ENCODE results near the gene FAM168B.
"Not testable (repeated sequence)": the region's sequence is repeated elsewhere in the genome, so short reads cannot be mapped to it uniquely, and the experiment has no call there.

Gene FAM168B, protein sequence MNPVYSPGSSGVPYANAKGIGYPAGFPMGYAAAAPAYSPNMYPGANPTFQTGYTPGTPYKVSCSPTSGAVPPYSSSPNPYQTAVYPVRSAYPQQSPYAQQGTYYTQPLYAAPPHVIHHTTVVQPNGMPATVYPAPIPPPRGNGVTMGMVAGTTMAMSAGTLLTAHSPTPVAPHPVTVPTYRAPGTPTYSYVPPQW

DNA sequence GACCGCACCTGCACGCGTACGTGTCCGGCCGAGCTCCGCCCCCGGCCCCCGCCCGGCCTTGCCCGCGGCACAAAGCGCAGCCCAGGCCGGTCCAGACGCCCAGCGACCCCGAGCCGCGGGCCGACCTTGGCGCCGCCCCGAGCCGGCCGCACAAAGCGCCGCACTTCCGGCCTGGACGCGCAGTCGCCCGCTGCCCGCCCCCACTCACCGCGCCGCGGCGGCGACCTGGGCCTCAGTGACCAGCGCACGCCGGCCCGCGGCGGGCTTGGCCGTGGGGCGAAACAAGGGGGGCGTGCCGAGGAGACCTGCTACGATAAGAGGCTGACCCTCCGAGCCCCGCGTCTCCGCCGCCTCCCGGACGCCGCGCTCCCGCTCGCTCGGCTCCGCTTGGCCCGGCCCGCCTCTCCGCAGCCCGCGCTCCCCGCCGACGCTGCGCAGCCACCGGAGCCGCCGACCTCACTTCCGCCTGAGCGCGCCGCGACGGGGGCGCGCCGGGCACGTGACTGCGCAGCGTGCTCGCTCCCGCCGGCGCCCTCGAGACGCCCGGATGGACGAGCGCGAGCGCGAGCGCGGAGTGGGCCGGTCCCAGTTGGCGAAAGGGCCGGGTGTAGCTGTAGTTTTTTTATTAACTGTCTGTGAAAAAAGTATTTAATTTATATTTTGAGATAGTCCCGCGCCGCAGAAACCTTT is at the start of gene FAM168B:
Gene FAM168B (minus strand): TSS at position 455 of the 690 bp plus-strand sequence. CDS start 10,814 bp downstream, outside the sequence.
- Mint-ChIP-seq H3K27ac (peak within 1 kb of the TSS; percentile 94 to 98), H3K4me1 (peaks cover 33% of the 10 kb centered on the region), H3K9me3 (no peaks in the 10 kb centered on the region), H3K27me3 (no peaks in the 10 kb centered on the region), H3K4me3 (peak within 1 kb of the TSS; percentile 91 to 96)
- DNase-seq = peak; percentile 89
- peak; percentile 92 for ATAC-seq

DNA sequence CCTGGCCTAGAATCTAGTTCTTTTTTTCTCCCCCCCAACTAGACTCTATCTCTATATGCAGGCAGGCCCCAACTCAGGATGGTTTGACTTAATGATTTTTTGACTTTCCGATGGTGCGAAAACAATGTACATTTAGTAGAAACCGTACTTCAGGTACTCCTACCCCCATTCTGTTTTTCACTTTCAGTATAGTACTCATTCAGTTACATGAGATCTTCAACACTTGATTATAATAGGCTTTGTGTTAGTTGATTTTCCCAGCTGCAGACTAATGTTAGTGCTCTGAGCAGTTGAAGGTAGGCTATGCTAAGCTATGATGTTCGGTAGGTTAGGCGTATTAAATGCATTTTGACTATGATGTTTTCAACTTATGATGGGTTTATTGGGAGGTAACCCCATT is 49.6 kb upstream of the FAM168B start:
- Mint-ChIP-seq H3K4me3 (no peak overlapping the region), H3K27ac (no peak overlapping the region), H3K27me3 (no peaks in the 10 kb centered on the region), H3K9me3 (no peaks in the 10 kb centered on the region), H3K4me1 (peaks cover 18% of the 10 kb centered on the region)
- ATAC-seq = no peak
- no peak for DNase-seq

DNA sequence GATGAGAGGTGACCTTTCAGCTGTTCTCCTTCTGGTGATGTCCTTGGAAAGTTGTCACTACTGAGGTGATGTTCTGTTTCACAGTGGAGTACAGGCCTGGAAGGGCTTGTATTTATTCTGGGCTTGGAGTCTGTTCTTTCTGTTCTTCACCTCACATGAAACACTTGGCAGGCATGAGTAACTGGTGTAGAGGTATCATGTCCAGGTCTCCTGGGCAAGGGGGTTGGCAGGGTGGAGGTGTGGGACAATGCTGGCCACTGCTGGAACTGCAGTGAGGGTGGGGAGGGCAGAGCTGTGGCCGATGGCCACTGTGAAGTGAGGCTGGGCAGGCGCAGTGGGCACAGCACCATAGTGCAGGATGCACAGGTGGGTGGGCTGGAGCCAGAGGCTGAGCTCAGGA is 47.3 kb upstream of the FAM168B start:
- H3K27ac Mint-ChIP-seq = peak overlapping the region in 1 of 2 donors; percentile 21
- ATAC-seq (no peak), DNase-seq (no peak)
- no peaks in the 10 kb centered on the region for H3K27me3 Mint-ChIP-seq
- peaks cover 29% of the 10 kb centered on the region for H3K4me1 Mint-ChIP-seq
- no peak overlapping the region for H3K4me3 Mint-ChIP-seq
- no peaks in the 10 kb centered on the region for H3K9me3 Mint-ChIP-seq

DNA sequence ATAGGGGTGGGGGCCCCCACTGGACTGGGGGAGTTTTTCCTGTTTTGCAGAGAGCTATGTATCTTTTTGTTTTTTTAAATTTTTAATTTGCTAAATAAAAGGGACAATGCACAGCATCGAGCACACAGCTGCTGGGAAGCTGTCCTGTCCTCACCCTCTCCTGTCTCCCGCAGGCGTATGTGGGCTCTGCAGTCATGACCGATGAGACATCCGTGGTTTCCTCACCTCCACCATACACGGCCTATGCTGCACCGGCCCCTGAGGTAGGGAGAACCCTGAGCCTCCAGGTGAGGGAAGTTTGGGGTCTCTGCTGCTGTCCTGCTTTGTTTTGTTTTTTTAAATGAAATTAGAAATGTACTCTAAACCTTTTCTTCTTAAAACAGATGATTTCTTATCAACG is 39.5 kb upstream of the FAM168B start:
- peaks cover 16% of the 10 kb centered on the region for H3K4me1 Mint-ChIP-seq
- no peaks in the 10 kb centered on the region for H3K9me3 Mint-ChIP-seq
- ATAC-seq = peak; percentile 66
- H3K4me3 Mint-ChIP-seq = no peak overlapping the region
- DNase-seq = no peak
- no peaks in the 10 kb centered on the region for H3K27me3 Mint-ChIP-seq
- peak overlapping the region in 1 of 2 donors; percentile 72 for H3K27ac Mint-ChIP-seq

DNA sequence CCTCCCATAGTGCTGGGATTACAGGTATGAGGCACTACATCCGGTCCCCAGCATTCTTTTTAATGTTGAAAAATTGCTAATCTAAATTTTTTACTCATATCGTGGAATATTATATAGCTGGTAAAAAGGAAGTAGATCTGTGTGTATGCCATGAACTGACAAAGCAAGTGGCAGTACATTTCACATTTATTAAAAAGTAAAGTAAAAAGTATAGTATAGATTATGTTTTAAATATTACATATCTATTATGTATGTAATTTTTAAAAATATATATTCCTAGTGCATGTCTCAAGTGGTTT is 37.0 kb upstream of the FAM168B start:
- Mint-ChIP-seq H3K9me3 (no peaks in the 10 kb centered on the region), H3K4me1 (peaks cover 6% of the 10 kb centered on the region), H3K4me3 (no peak overlapping the region), H3K27ac (no peak overlapping the region), H3K27me3 (no peaks in the 10 kb centered on the region)
- ATAC-seq (no peak), DNase-seq (no peak)

DNA sequence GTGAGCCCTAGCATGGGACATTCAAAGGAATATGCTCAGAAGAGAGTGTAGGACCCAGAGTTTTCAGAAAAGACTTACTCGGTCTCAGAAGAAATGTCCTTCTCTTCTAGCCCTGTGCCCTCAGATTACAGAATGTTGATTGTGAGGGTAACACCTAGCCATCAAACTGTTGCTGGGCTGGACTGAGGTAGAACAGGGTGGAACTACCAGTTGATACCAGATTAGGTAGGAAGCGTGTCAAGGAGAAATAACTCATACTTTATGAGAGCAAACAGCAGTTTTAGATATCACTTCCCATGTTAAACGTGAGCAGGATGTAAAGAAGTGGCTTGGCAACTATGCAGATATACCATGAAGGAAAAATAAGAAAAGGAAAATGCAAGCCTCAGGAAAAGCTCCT is 34.7 kb upstream of the FAM168B start:
- Mint-ChIP-seq H3K4me3 (no peak overlapping the region), H3K4me1 (peaks cover 6% of the 10 kb centered on the region), H3K9me3 (no peaks in the 10 kb centered on the region), H3K27ac (no peak overlapping the region), H3K27me3 (no peaks in the 10 kb centered on the region)
- DNase-seq (no peak), ATAC-seq (no peak)

DNA sequence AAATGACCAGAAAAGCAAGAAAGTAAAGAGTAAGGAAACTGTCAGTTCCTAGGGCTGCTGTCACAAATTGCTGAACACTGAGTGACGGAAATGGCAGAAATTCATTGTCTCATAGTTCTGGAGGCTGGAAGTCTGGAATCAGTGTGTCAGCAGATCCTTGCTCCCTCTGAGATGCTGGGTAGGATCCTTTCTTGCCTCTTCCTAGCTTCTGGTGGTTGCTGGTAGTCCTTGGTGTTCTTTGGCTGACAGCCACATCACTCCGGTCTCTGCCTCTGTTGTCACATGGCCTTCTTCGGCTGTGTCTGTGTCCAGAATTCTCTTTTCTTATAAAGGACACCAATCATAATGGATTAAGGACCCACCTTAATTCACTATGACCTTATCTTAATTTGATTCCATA is 33.8 kb upstream of the FAM168B start:
- DNase-seq (no peak), ATAC-seq (no peak)
- Mint-ChIP-seq H3K9me3 (no peaks in the 10 kb centered on the region), H3K27ac (no peak overlapping the region), H3K4me1 (no peaks in the 10 kb centered on the region), H3K4me3 (no peak overlapping the region), H3K27me3 (no peaks in the 10 kb centered on the region)

DNA sequence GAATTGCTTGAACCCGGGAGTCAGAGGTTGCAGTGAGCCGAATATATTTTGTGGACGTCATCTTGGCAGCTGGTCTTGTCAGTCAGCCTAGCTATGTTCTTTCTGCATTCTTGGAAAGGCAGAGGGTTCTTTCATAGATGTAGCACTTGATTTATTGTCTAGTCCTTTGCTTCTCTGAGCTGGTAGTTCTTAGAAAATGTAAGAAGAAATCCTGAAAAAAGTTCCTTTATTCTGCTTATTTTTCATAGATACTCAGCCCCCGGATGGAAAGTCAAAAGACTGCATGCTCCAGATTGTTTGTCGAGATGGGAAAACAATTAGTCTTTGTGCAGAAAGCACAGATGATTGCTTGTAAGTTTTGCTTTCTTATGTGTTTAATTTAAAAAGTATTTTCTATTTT is 33.2 kb upstream of the FAM168B start:
- no peaks in the 10 kb centered on the region for H3K27me3 Mint-ChIP-seq
- no peak overlapping the region for H3K27ac Mint-ChIP-seq
- no peaks in the 10 kb centered on the region for H3K4me1 Mint-ChIP-seq
- no peak for DNase-seq
- H3K4me3 Mint-ChIP-seq = no peak overlapping the region
- no peak for ATAC-seq
- no peaks in the 10 kb centered on the region for H3K9me3 Mint-ChIP-seq

DNA sequence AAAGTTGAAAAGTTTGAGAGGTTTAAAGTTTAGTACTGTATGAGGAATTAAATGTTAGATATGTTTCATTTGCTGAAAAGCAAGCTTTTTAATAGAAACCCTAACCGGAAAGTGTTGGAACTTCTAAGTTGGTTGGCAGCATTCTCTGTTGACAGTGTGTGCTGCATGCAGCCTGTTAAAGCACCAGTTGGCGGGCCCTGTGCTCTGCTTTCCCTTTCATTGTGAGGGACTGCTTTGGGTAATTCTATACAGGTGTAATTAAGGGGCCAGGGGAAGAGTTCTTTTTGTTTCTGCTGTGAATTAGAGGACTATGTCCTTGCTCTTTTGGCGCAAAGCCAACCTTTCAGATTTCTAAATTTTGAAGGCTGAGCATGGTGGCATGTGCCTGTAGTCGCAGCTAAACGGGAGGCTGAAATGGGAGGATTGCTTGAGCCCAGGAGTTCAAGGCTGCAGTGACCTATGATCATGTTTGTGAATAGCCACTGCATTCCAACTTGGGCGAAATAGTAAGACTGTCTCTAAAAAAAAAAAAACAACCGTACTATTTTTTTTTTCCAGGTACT is 32.0 kb upstream of the FAM168B start:
- Mint-ChIP-seq H3K4me1 (no peaks in the 10 kb centered on the region), H3K27me3 (no peaks in the 10 kb centered on the region), H3K9me3 (no peaks in the 10 kb centered on the region), H3K4me3 (no peak overlapping the region), H3K27ac (no peak overlapping the region)
- ATAC-seq (no peak), DNase-seq (no peak)

DNA sequence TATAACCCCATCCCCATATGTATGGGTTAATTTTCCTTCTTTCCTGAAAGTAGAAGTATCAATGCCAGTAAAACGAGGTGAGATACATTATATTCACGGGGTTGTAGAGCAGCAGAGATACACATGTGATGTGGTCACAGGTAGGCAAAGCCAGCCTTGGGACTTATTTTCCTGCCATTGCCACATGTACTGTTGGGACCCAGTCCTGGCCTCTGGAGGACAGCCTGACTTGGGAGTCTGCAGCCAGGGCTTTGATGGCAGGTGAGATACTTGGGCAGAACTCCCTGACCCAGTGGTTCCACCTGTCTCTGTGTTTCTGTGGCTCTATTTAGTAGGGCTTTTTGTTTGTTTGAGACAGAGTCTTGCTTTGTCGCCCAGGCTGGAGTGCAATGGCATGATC is 29.9 kb upstream of the FAM168B start:
- Mint-ChIP-seq H3K4me3 (no peak overlapping the region), H3K4me1 (peaks cover 16% of the 10 kb centered on the region), H3K27ac (no peak overlapping the region), H3K27me3 (no peaks in the 10 kb centered on the region), H3K9me3 (no peaks in the 10 kb centered on the region)
- no peak for ATAC-seq
- DNase-seq = no peak

DNA sequence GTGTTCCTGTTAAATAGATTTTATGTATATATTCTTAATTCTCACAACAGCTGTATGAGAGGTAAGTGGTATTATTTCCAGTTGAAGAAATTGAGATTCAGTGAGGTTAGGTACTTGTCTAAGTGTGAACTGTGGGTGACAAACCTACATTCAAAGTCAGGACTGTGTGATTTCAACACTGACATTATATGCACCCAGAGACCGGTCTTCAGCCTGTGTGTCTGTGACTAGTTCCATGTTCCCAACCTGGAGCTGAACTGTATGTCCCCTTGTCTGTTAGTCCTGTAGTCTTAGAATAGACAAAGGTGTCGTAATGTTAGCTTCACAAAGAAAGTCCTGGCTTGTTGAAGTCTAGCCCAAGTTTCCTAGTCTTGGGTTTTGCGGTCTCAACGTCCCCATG is 29.2 kb upstream of the FAM168B start:
- no peak for DNase-seq
- H3K27ac Mint-ChIP-seq = no peak overlapping the region
- no peak for ATAC-seq
- no peaks in the 10 kb centered on the region for H3K9me3 Mint-ChIP-seq
- H3K27me3 Mint-ChIP-seq = no peaks in the 10 kb centered on the region
- peaks cover 23% of the 10 kb centered on the region for H3K4me1 Mint-ChIP-seq
- no peak overlapping the region for H3K4me3 Mint-ChIP-seq

DNA sequence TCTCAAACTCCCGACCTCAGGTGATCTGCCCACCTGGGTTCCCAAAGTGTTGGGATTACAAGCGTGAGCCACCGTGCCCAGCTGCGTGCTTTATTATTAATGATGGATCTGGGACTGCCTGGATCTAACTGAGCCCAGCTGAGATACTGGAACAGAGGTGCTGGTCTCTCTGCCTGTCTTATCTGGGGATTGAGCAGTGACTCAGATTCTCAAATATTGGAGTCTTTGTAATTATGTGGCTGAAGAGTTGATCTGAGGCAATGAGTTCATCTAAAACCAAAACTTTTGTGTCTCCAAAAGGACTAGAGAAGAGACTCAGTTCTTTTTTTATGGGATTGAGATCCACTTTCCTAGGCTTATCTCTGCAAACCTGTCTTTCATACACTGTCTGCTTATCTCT is 28.2 kb upstream of the FAM168B start:
- no peak for ATAC-seq
- no peak overlapping the region for H3K27ac Mint-ChIP-seq
- H3K27me3 Mint-ChIP-seq = no peaks in the 10 kb centered on the region
- DNase-seq = no peak
- no peak overlapping the region for H3K4me3 Mint-ChIP-seq
- H3K9me3 Mint-ChIP-seq = no peaks in the 10 kb centered on the region
- H3K4me1 Mint-ChIP-seq = peaks cover 29% of the 10 kb centered on the region

DNA sequence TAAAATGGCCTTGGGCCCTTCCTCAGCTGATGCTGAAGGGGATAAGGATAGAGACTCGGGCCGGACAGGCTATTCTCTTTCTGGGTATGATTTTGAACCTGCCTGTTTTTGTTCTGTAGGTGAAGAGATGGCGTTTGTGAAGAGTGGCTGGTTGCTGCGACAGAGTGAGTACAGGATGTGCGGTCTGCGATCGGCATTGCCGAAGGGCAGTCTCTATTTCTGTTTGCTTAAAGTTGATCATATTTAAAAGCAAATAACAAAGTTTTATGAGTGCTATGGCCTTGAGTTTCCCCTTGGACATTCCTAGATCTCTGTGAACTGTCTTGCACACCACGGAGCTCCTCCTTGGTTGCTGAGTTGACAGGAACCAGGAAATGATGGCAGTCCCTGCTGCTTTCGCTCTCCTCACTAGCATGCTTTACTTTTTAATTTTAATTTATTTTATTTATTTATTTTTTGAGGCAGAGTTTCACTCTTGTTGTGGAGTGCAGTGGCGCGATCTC is 27.6 kb upstream of the FAM168B start:
- Mint-ChIP-seq H3K4me3 (no peak overlapping the region), H3K27ac (peak overlapping the region in 1 of 2 donors; percentile 41), H3K27me3 (no peaks in the 10 kb centered on the region), H3K4me1 (peaks cover 29% of the 10 kb centered on the region), H3K9me3 (no peaks in the 10 kb centered on the region)
- ATAC-seq (no peak), DNase-seq (no peak)

DNA sequence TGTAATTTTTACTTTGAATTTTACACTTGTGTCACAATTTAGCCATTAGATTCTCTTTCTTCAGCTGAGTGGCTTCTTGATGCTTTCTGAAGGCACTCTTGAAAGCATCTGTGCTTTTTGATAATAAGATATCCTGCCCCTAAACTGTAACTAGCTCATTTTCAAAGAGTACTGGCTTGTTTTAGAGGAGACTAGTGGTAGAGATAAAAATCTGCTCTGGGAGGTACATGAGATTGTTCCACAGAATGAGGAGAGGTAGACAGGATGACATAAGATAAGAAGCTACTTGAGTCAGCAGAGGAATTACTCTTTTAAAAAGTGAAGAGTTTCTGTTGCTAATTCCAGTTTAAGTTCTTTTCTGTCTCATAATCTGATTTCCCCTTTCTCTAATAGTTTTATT is 22.5 kb upstream of the FAM168B start:
- Mint-ChIP-seq H3K27ac (no peak overlapping the region), H3K4me1 (peaks cover 72% of the 10 kb centered on the region), H3K9me3 (peaks cover 7 to 10% of the 10 kb centered on the region in 2 donors), H3K27me3 (no peaks in the 10 kb centered on the region), H3K4me3 (no peak overlapping the region)
- DNase-seq (no peak), ATAC-seq (no peak)

DNA sequence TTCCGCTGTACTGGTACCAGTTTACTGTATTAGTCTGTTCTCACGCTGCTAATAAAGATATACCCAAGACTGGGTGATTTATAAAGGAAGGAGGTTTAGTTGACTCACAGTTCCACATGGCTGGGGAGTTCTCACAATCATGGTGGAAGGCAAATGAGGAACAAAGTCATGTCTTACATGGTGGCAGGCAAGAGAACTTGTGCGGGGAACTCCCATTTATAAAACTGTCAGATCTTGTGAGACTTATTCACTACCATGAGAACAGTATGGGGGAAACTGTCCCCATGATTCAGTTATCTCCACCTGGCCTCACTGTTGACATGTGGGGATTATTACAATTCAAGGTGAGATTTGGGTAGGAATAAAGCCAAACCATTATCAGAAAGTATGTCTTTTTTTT is 21.7 kb upstream of the FAM168B start:
- not testable (repeated sequence) for H3K27me3 Mint-ChIP-seq, H3K9me3 Mint-ChIP-seq, H3K4me3 Mint-ChIP-seq, DNase-seq, ATAC-seq, H3K27ac Mint-ChIP-seq
- H3K4me1 Mint-ChIP-seq = peaks cover 80% of the 10 kb centered on the region

DNA sequence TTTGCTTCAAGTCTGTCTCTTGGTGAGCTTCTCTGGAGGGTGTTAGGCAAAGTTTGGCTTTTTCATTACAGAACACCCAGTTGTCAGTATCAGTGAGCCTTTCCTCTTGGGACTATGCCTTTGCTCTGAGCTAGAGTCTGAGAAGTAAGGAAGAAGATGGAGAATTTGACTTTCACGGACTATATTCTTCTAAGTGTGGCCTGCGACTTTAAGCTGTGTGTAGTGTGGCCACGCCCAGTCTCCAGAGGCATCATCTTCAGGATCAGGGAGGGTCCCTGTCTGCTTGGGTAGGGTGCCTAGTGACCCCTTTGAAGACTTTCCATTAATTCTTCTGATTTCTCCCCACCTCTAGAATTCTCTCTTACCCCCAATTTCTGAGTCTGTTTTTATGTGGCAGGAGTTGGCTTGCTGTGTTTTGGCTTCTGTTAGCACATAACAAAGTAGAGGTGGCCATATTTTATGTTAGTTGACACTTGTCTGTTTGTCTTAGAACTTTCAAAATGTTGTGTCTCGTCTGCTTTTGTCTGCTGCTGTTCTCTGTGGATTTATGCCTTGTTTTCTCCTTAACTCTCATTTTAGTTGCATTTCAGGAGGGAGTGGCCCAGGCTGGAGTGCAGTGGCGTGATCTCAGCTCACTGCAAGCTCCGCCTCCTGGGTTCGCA is 20.4 kb upstream of the FAM168B start:
- Mint-ChIP-seq H3K9me3 (peaks cover 7 to 10% of the 10 kb centered on the region in 2 donors), H3K4me3 (no peak overlapping the region), H3K4me1 (peaks cover 69% of the 10 kb centered on the region), H3K27me3 (no peaks in the 10 kb centered on the region), H3K27ac (no peak overlapping the region)
- ATAC-seq (no peak), DNase-seq (no peak)
